ENCODE results near the gene RHOT2. TPM values are rescaled to one million over a fixed set of nuclear protein-coding genes. Genes with fewer than 3 reads are reported as not detected.

Gene RHOT2
- total and polyA plus RNA-seq, 9 of the 15 experiments (the other 6 are each of a cell fraction or from before 2014, with no cell fraction given) = 5.0 to 373 (median 112) TPM

DNA sequence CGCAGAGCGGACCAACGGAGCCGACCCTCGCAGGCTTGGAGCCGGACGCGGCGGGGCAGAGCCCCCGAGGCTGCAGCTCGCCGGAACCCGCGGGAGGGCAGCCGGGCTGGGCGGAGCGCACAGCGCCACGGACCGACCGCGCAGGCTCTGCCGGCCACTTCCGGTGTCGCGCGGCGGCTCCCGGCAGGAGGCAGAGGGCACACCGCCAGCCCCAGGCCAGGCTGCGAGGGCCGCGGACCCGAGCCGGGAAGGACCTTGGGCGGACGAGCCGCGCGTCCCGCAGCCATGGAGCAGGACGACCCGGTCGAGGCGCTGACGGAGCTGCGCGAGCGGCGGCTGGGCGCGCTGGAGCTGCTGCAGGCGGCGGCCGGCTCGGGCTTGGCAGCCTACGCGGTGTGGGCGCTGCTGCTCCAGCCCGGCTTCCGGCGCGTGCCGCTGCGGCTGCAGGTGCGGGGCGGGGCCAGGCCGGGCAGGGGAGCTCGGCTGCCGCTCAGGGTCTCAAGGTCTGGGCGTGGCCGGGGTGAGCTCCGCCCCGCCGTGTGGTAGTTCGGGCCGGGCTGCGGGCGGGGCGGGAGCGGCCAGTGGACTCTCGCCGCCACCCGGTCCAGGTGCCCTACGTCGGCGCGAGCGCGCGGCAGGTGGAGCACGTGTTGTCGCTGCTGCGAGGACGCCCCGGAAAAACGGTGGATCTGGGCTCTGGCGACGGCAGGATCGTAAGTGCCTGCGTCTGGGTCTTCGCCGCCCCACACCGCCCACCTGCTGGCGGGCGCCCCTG is 53.2 kb downstream of the RHOT2 start, which contains the start of gene ANTKMT (continued):
- no peak for TF ChIP-seq CSDE1 (IDR thresholded peaks at IDR 0.05)
- peak; percentile 48 for TF ChIP-seq SAP30 (IDR thresholded peaks at IDR 0.05; ENCODE audit: borderline replicate concordance, insufficient read depth, low read depth, low read length, poor library complexity, severe bottlenecking)
- no peak for TF ChIP-seq ZNF347 (CRISPR knock-in tag; IDR thresholded peaks at IDR 0.05; ENCODE audit: low read depth)
- no peak for TF ChIP-seq TCFL5 (CRISPR knock-in tag; conservative IDR thresholded peaks at IDR 0.05)
- TF ChIP-seq, protein P1, sequence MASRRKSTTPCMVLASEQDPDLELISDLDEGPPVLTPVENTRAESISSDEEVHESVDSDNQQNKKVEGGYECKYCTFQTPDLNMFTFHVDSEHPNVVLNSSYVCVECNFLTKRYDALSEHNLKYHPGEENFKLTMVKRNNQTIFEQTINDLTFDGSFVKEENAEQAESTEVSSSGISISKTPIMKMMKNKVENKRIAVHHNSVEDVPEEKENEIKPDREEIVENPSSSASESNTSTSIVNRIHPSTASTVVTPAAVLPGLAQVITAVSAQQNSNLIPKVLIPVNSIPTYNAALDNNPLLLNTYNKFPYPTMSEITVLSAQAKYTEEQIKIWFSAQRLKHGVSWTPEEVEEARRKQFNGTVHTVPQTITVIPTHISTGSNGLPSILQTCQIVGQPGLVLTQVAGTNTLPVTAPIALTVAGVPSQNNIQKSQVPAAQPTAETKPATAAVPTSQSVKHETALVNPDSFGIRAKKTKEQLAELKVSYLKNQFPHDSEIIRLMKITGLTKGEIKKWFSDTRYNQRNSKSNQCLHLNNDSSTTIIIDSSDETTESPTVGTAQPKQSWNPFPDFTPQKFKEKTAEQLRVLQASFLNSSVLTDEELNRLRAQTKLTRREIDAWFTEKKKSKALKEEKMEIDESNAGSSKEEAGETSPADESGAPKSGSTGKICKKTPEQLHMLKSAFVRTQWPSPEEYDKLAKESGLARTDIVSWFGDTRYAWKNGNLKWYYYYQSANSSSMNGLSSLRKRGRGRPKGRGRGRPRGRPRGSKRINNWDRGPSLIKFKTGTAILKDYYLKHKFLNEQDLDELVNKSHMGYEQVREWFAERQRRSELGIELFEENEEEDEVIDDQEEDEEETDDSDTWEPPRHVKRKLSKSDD (conservative IDR thresholded peaks at IDR 0.05; ENCODE audit: low read length) = no peak
- no peak for TF ChIP-seq NFATC3 (IDR thresholded peaks at IDR 0.05)
- peak; percentile 99 for TF ChIP-seq GATAD2B (IDR thresholded peaks at IDR 0.05; ENCODE audit: borderline replicate concordance)
- TF ChIP-seq, protein P2, sequence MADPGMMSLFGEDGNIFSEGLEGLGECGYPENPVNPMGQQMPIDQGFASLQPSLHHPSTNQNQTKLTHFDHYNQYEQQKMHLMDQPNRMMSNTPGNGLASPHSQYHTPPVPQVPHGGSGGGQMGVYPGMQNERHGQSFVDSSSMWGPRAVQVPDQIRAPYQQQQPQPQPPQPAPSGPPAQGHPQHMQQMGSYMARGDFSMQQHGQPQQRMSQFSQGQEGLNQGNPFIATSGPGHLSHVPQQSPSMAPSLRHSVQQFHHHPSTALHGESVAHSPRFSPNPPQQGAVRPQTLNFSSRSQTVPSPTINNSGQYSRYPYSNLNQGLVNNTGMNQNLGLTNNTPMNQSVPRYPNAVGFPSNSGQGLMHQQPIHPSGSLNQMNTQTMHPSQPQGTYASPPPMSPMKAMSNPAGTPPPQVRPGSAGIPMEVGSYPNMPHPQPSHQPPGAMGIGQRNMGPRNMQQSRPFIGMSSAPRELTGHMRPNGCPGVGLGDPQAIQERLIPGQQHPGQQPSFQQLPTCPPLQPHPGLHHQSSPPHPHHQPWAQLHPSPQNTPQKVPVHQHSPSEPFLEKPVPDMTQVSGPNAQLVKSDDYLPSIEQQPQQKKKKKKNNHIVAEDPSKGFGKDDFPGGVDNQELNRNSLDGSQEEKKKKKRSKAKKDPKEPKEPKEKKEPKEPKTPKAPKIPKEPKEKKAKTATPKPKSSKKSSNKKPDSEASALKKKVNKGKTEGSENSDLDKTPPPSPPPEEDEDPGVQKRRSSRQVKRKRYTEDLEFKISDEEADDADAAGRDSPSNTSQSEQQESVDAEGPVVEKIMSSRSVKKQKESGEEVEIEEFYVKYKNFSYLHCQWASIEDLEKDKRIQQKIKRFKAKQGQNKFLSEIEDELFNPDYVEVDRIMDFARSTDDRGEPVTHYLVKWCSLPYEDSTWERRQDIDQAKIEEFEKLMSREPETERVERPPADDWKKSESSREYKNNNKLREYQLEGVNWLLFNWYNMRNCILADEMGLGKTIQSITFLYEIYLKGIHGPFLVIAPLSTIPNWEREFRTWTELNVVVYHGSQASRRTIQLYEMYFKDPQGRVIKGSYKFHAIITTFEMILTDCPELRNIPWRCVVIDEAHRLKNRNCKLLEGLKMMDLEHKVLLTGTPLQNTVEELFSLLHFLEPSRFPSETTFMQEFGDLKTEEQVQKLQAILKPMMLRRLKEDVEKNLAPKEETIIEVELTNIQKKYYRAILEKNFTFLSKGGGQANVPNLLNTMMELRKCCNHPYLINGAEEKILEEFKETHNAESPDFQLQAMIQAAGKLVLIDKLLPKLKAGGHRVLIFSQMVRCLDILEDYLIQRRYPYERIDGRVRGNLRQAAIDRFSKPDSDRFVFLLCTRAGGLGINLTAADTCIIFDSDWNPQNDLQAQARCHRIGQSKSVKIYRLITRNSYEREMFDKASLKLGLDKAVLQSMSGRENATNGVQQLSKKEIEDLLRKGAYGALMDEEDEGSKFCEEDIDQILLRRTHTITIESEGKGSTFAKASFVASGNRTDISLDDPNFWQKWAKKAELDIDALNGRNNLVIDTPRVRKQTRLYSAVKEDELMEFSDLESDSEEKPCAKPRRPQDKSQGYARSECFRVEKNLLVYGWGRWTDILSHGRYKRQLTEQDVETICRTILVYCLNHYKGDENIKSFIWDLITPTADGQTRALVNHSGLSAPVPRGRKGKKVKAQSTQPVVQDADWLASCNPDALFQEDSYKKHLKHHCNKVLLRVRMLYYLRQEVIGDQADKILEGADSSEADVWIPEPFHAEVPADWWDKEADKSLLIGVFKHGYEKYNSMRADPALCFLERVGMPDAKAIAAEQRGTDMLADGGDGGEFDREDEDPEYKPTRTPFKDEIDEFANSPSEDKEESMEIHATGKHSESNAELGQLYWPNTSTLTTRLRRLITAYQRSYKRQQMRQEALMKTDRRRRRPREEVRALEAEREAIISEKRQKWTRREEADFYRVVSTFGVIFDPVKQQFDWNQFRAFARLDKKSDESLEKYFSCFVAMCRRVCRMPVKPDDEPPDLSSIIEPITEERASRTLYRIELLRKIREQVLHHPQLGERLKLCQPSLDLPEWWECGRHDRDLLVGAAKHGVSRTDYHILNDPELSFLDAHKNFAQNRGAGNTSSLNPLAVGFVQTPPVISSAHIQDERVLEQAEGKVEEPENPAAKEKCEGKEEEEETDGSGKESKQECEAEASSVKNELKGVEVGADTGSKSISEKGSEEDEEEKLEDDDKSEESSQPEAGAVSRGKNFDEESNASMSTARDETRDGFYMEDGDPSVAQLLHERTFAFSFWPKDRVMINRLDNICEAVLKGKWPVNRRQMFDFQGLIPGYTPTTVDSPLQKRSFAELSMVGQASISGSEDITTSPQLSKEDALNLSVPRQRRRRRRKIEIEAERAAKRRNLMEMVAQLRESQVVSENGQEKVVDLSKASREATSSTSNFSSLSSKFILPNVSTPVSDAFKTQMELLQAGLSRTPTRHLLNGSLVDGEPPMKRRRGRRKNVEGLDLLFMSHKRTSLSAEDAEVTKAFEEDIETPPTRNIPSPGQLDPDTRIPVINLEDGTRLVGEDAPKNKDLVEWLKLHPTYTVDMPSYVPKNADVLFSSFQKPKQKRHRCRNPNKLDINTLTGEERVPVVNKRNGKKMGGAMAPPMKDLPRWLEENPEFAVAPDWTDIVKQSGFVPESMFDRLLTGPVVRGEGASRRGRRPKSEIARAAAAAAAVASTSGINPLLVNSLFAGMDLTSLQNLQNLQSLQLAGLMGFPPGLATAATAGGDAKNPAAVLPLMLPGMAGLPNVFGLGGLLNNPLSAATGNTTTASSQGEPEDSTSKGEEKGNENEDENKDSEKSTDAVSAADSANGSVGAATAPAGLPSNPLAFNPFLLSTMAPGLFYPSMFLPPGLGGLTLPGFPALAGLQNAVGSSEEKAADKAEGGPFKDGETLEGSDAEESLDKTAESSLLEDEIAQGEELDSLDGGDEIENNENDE (IDR thresholded peaks at IDR 0.05; ENCODE audit: low read depth, low read length) = no peak
- no peak for TF ChIP-seq MCM7 (IDR thresholded peaks at IDR 0.05)
- no peak for TF ChIP-seq SRSF9 (IDR thresholded peaks at IDR 0.05; ENCODE audit: borderline replicate concordance, low read depth, low read length)
- TF ChIP-seq MED1 (CRISPR knock-in tag; IDR thresholded peaks at IDR 0.05; ENCODE audit: borderline replicate concordance) = no peak
- TF ChIP-seq, protein P3, sequence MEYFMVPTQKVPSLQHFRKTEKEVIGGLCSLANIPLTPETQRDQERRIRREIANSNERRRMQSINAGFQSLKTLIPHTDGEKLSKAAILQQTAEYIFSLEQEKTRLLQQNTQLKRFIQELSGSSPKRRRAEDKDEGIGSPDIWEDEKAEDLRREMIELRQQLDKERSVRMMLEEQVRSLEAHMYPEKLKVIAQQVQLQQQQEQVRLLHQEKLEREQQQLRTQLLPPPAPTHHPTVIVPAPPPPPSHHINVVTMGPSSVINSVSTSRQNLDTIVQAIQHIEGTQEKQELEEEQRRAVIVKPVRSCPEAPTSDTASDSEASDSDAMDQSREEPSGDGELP (CRISPR knock-in tag; IDR thresholded peaks at IDR 0.05; ENCODE audit: borderline replicate concordance) = peak; percentile 47; the same call in 1 of the 2 replicates

Measured in K562 (cell line).